HepG2 (cell line): ENCODE data around the gene WNT6.

ENCODE experiments used
- CENPX ChIP-seq: sonication (generic); formaldehyde crosslinking; IDR thresholded peaks from 2 replicates; pipeline ENCODE4 v1.9.0; 2021; ENCODE audit warnings: mild to moderate bottlenecking, missing genetic modification reagents, moderate library complexity
- NCOA5 ChIP-seq: sonication (generic); formaldehyde crosslinking; IDR thresholded peaks from 2 replicates; pipeline ENCODE4 v1.4.0; 2020; ENCODE audit warnings: missing genetic modification reagents
- PHF5A ChIP-seq: IDR thresholded peaks from one replicate; pipeline ENCODE4 v1.6.1; 2018; ENCODE audit warnings: low read depth, missing genetic modification reagents; ENCODE audit not compliant: unreplicated experiment
- POLR2A ChIP-seq, 2 experiments: IDR thresholded peaks; 2 replicates each; pipeline ENCODE4 v1.6.1; 2011; ENCODE audit warnings: low read depth in 2 of 2, low read length in 2 of 2, mild to moderate bottlenecking in 1 of 2, moderate library complexity in 1 of 2; ENCODE audit not compliant: insufficient read depth in 1 of 2

GRCh38 chr2:218852911-218853667, 6.5 kb upstream of the WNT6 start:
- no peak for TF ChIP-seq POLR2A (IDR thresholded peaks at IDR 0.05; ENCODE audit: insufficient read depth in 1 of 2, low read depth in 2 of 2, low read length in 2 of 2)
- TF ChIP-seq PHF5A (CRISPR knock-in tag), result no peak
- TF ChIP-seq NCOA5 (CRISPR knock-in tag), result no peak
- TF ChIP-seq CENPX (CRISPR knock-in tag), result no peak
